ENCODE data around the gene FMC1.

Gene FMC1

DNA sequence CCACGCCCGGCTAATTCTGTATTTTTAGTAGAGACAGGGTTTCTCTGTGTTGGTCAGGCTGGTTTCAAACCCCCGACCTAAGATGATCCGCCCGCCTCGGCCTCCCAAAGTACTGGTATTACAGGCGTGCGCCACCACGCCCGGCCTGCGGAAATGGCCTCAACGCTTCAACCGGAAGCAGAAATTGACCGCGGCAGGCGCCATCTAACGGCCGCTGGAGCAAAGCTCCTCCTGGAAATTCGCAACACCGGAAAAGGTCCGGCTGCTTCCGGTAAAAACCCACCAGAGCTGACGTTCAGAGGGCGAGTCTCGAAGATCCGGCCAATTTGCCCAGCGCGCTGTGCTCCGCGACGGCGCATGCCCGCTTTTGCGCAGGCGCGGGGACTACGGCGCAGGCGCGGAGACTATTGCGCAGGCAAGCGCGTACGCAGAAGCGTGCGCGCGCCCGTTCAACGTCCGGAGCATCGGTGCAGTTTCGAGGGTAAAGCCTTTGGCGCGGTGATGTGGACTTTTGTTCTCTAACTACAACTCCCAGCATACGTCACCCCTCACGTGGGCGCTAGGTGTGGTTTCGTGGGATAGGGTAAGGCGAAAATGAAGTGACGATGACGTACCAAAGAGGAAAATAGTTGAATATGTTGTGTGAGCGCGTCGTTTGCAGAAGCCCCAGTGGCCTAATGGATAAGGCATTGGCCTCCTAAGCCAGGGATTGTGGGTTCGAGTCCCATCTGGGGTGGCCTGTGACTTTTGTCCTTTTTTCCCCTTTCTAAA lies 915 bp upstream of the FMC1 start:
- H3K9me3 ChIP-seq (replicated peaks; ENCODE audit: insufficient read depth, low read length): no peaks in the 10 kb centered on the region
- peak overlapping the region; percentile 89 for H3K4me2 ChIP-seq (ENCODE audit: low read depth, low read length)
- peak overlapping the region; percentile 89 for H3K4me3 ChIP-seq (ENCODE audit: low read length)
- H3K79me2 ChIP-seq (ENCODE audit: low read length): peaks cover 24% of the 10 kb centered on the region
- peak overlapping the region; percentile 91 for H3K27ac ChIP-seq (ENCODE audit: low read length)
- peaks cover 9% of the 10 kb centered on the region; the same call in 1 of the 2 replicates for H3K4me1 ChIP-seq (ENCODE audit: low read length)
- no peak for TF ChIP-seq EZH2 (optimal IDR thresholded peaks at IDR 0.05; ENCODE audit: low read depth, low read length)
- TF ChIP-seq, protein P1, sequence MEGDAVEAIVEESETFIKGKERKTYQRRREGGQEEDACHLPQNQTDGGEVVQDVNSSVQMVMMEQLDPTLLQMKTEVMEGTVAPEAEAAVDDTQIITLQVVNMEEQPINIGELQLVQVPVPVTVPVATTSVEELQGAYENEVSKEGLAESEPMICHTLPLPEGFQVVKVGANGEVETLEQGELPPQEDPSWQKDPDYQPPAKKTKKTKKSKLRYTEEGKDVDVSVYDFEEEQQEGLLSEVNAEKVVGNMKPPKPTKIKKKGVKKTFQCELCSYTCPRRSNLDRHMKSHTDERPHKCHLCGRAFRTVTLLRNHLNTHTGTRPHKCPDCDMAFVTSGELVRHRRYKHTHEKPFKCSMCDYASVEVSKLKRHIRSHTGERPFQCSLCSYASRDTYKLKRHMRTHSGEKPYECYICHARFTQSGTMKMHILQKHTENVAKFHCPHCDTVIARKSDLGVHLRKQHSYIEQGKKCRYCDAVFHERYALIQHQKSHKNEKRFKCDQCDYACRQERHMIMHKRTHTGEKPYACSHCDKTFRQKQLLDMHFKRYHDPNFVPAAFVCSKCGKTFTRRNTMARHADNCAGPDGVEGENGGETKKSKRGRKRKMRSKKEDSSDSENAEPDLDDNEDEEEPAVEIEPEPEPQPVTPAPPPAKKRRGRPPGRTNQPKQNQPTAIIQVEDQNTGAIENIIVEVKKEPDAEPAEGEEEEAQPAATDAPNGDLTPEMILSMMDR (IDR thresholded peaks at IDR 0.05; ENCODE audit: low read length): peak; percentile 85
- no peaks in the 10 kb centered on the region for H3K36me3 ChIP-seq (replicated peaks; ENCODE audit: insufficient read depth, low read length)
- peak; percentile 100 for DNase-seq
- peak overlapping the region; percentile 97 for H3K9ac ChIP-seq (ENCODE audit: low read length)
- H3F3A ChIP-seq (ENCODE audit: insufficient read depth, low read length): peaks cover 28% of the 10 kb centered on the region
- H2AFZ ChIP-seq (ENCODE audit: low read length): peak overlapping the region; percentile 74
- H3K27me3 ChIP-seq (replicated peaks; ENCODE audit: insufficient read depth, low read length): no peaks in the 10 kb centered on the region
- no peaks in the 10 kb centered on the region for H3K9me2 ChIP-seq (replicated peaks; ENCODE audit: insufficient read depth, low read length)
- no peaks in the 10 kb centered on the region for H4K20me1 ChIP-seq (ENCODE audit: insufficient read depth, low read length)

DNA sequence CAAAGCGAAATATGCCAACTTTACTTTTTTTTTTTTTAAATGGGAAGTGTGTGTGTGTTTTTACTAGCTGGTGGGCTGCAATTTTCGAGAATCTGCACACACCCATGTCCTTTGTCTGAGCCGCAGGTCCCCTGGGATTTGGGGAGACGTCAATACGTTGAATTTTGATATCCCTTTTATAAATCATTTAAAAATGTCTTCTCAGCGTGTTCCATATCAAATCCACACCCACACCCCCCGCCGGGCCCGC lies 404 bp upstream of the FMC1 start:
- Histone ChIP-seq H3K4me2 (ENCODE audit: low read depth, low read length) (peak overlapping the region; percentile 89), H4K20me1 (ENCODE audit: insufficient read depth, low read length) (no peaks in the 10 kb centered on the region), H3K4me1 (ENCODE audit: low read length) (peaks cover 9% of the 10 kb centered on the region; the same call in 1 of the 2 replicates), H3K79me2 (ENCODE audit: low read length) (peaks cover 24% of the 10 kb centered on the region), H3K9ac (ENCODE audit: low read length) (peak overlapping the region; percentile 97), H3K36me3 (replicated peaks; ENCODE audit: insufficient read depth, low read length) (no peaks in the 10 kb centered on the region), H3K9me2 (replicated peaks; ENCODE audit: insufficient read depth, low read length) (no peaks in the 10 kb centered on the region), H3F3A (ENCODE audit: insufficient read depth, low read length) (peaks cover 28% of the 10 kb centered on the region), H2AFZ (ENCODE audit: low read length) (peak overlapping the region; percentile 74), H3K27ac (ENCODE audit: low read length) (peak overlapping the region; percentile 91), H3K9me3 (replicated peaks; ENCODE audit: insufficient read depth, low read length) (no peaks in the 10 kb centered on the region), H3K4me3 (ENCODE audit: low read length) (peak overlapping the region; percentile 89), H3K27me3 (replicated peaks; ENCODE audit: insufficient read depth, low read length) (no peaks in the 10 kb centered on the region)
- no peak for TF ChIP-seq EZH2phosphoT487 (IDR thresholded peaks at IDR 0.05; ENCODE audit: low read length)
- TF ChIP-seq EZH2 (optimal IDR thresholded peaks at IDR 0.05; ENCODE audit: low read depth, low read length): no peak
- TF ChIP-seq, protein P1 (IDR thresholded peaks at IDR 0.05; ENCODE audit: low read length): no peak
- no peak for DNase-seq

DNA sequence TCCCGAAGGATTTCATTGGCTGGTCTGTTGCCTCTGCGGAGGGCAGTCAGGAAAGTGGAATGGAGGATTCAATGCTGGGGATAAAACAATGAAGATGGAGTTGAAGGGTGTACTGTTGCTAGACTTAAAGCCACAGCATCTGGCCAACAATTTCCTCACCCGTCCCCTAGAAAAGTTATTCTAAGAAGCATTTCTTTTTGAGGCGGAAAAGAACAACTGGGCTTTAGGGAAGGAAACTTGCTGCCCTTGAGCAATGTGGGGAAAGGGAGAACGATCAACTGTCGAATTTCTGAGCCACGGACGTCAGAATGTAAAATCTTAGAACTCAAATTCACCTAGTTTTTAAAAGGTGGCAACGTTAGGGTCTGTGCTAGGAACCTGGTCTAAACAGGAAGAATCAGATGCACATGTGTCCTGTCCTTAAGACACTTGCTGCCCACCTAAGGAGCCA lies 664 bp downstream of the FMC1 start:
- H3F3A ChIP-seq (ENCODE audit: insufficient read depth, low read length): peaks cover 28% of the 10 kb centered on the region
- peak overlapping the region; percentile 89 for H3K4me2 ChIP-seq (ENCODE audit: low read depth, low read length)
- peak overlapping the region; percentile 74 for H2AFZ ChIP-seq (ENCODE audit: low read length)
- no peak for DNase-seq
- H4K20me1 ChIP-seq (ENCODE audit: insufficient read depth, low read length): no peaks in the 10 kb centered on the region
- peak overlapping the region; percentile 91 for H3K27ac ChIP-seq (ENCODE audit: low read length)
- peaks cover 9% of the 10 kb centered on the region; the same call in 1 of the 2 replicates for H3K4me1 ChIP-seq (ENCODE audit: low read length)
- no peaks in the 10 kb centered on the region for H3K27me3 ChIP-seq (replicated peaks; ENCODE audit: insufficient read depth, low read length)
- no peaks in the 10 kb centered on the region for H3K9me3 ChIP-seq (replicated peaks; ENCODE audit: insufficient read depth, low read length)
- H3K9me2 ChIP-seq (replicated peaks; ENCODE audit: insufficient read depth, low read length): no peaks in the 10 kb centered on the region
- TF ChIP-seq EZH2phosphoT487 (IDR thresholded peaks at IDR 0.05; ENCODE audit: low read length): no peak
- TF ChIP-seq, protein P1 (IDR thresholded peaks at IDR 0.05; ENCODE audit: low read length): no peak
- no peak for TF ChIP-seq EZH2 (optimal IDR thresholded peaks at IDR 0.05; ENCODE audit: low read depth, low read length)
- no peaks in the 10 kb centered on the region for H3K36me3 ChIP-seq (replicated peaks; ENCODE audit: insufficient read depth, low read length)
- H3K9ac ChIP-seq (ENCODE audit: low read length): peak overlapping the region; percentile 97
- H3K4me3 ChIP-seq (ENCODE audit: low read length): peak overlapping the region; percentile 89
- H3K79me2 ChIP-seq (ENCODE audit: low read length): peaks cover 24% of the 10 kb centered on the region

Data from MM.1S (cell line).